Gastroesophageal sphincter (tissue), 4 donors: ENCODE results near the gene HOGA1. TPM values are rescaled to one million over a fixed set of nuclear protein-coding genes. Genes with fewer than 3 reads are reported as not detected.
"Not testable (repeated sequence)": the region's sequence is repeated elsewhere in the genome, so short reads cannot be mapped to it uniquely, and the experiment has no call there.

ENCODE experiments used
- ATAC-seq: fragments of 150-250 bp; one replicate; pipeline ENCODE4 v1.9.1; 2016; ENCODE audit warnings: mild to moderate bottlenecking, moderate library complexity
- H3K27ac ChIP-seq, 4 donors: fragments of 200-600 bp; sonication (generic) in 3 of 4; 1 replicate in 3 of 4; 2 replicates in 1 of 4; pipeline ENCODE4 v1.5.1; 2016 to 2019
- H3K27me3 ChIP-seq: fragments of 200-600 bp; sonication (generic); one replicate; pipeline ENCODE4 v1.5.1; 2019
- H3K36me3 ChIP-seq, 2 donors: fragments of 200-600 bp; sonication (generic); one replicate each; pipeline ENCODE4 v1.5.1; 2019; ENCODE audit warnings: control low read depth in 1 of 2
- H3K4me1 ChIP-seq, 3 donors: fragments of 200-600 bp; sonication (generic); 1 replicate in 2 of 3; 2 replicates in 1 of 3; pipeline ENCODE4 v1.5.1; 2016 to 2019; ENCODE audit warnings: control low read depth in 2 of 3
- H3K4me3 ChIP-seq, 2 donors: fragments of 200-600 bp; sonication (generic); one replicate each; pipeline ENCODE4 v1.5.1; 2019; ENCODE audit warnings: mild to moderate bottlenecking in 1 of 2, moderate library complexity in 1 of 2
- H3K9me3 ChIP-seq, 3 donors: fragments of 200-600 bp; sonication (generic); one replicate each; pipeline ENCODE4 v1.5.1; 2017 to 2019; ENCODE audit warnings: control low read depth in 2 of 3
- CTCF ChIP-seq, 4 experiments: fragments of 200-600 bp in 2 of 4; fragments of 450-650 bp in 2 of 4; sonication (generic) in 1 of 4; IDR thresholded peaks; one replicate each; pipeline ENCODE4 v1.5.1; 2017 to 2019; ENCODE audit warnings: antibody characterized with exemption in 4 of 4, mild to moderate bottlenecking in 2 of 4, moderate library complexity in 2 of 4
- EP300 ChIP-seq: sonication (generic); formaldehyde crosslinking; IDR thresholded peaks from one replicate; pipeline ENCODE4 v1.6.1; 2017; ENCODE audit warnings: antibody characterized with exemption, mild to moderate bottlenecking
- POLR2A ChIP-seq, 2 donors: fragments of 450-650 bp; IDR thresholded peaks; one replicate each; pipeline ENCODE4 v1.6.1; 2017; ENCODE audit warnings: antibody characterized with exemption in 2 of 2, mild to moderate bottlenecking in 2 of 2, moderate library complexity in 1 of 2
- POLR2AphosphoS5 ChIP-seq: sonication (generic); formaldehyde crosslinking; IDR thresholded peaks from one replicate; pipeline ENCODE4 v1.6.1; 2017; ENCODE audit warnings: antibody characterized with exemption
- WGBS, 2 donors: methylation state at CpG; one replicate each; pipeline ENCODE4 v1.1.5; 2018; ENCODE audit warnings: low coverage in 1 of 2; 5-methylcytosine and 5-hydroxymethylcytosine counted together
- total RNA-seq, 4 donors: library from RNA; depleted of rRNA; stranded (reverse); fragments of >200 nt; gene quantifications; one replicate each; pipeline ENCODE4 v1.1.0, GENCODE V29; 2016

The HOGA1 gene
- total RNA-seq, 4 donors from 2014 or later = 0.62 to 2.5 (median 1.1) TPM

GRCh38 chr10:97561386-97562077, 22.7 kb upstream of the HOGA1 start:
- peak overlapping the region in 1 of 4 donors; percentile 24 for H3K27ac ChIP-seq
- not testable (repeated sequence) for H3K36me3 ChIP-seq, H3K4me1 ChIP-seq, H3K27me3 ChIP-seq, H3K4me3 ChIP-seq, ATAC-seq, H3K9me3 ChIP-seq
- 92 to 95% methylated on average over 6 to 10 of the region's 12 CpGs for WGBS, 2 donors

GRCh38 chr10:97562329-97562728, 21.9 kb upstream of the HOGA1 start:
- not testable (repeated sequence) for H3K27ac ChIP-seq, H3K27me3 ChIP-seq, ATAC-seq, H3K36me3 ChIP-seq, H3K4me1 ChIP-seq, H3K9me3 ChIP-seq, H3K4me3 ChIP-seq
- WGBS, 2 donors = 96 to 98% methylated on average over 4 to 5 of the region's 5 CpGs

- WGBS, 2 donors = 96 to 100% methylated on average over 3 to 4 of the region's 4 CpGs
- H3K27me3 ChIP-seq = no peaks in the 10 kb centered on the region
- no peak overlapping the region for H3K4me3 ChIP-seq
- ATAC-seq = no peak
- H3K27ac ChIP-seq = no peak overlapping the region
- no peaks in the 10 kb centered on the region for H3K9me3 ChIP-seq
- H3K36me3 ChIP-seq = peaks cover 0 to 6% of the 10 kb centered on the region in 2 donors
- no peaks in the 10 kb centered on the region for H3K4me1 ChIP-seq
- TF ChIP-seq POLR2A (IDR thresholded peaks at IDR 0.05) (no peak), EP300 (no peak), CTCF (IDR thresholded peaks at IDR 0.05) (no peak), POLR2AphosphoS5 (no peak)
These were observed 20.9 kb upstream of the HOGA1 start for GRCh38 chr10:97563337-97563736.

GRCh38 chr10:97564776-97565175, 19.4 kb upstream of the HOGA1 start:
- Histone ChIP-seq H3K9me3 (no peaks in the 10 kb centered on the region), H3K4me1 (no peaks in the 10 kb centered on the region), H3K4me3 (no peak overlapping the region), H3K36me3 (peaks cover 0 to 20% of the 10 kb centered on the region in 2 donors), H3K27me3 (no peaks in the 10 kb centered on the region), H3K27ac (no peak overlapping the region)
- no peak for ATAC-seq
- WGBS, 2 donors = 75 to 80% methylated on average over 1 to 4 of the region's 4 CpGs
- TF ChIP-seq POLR2A (IDR thresholded peaks at IDR 0.05) (no peak), EP300 (no peak), CTCF (IDR thresholded peaks at IDR 0.05) (no peak), POLR2AphosphoS5 (no peak)

GRCh38 chr10:97566336-97566996, 17.7 kb upstream of the HOGA1 start:
- Histone ChIP-seq H3K9me3 (no peaks in the 10 kb centered on the region), H3K27me3 (no peaks in the 10 kb centered on the region), H3K36me3 (peaks cover 0 to 37% of the 10 kb centered on the region in 2 donors), H3K4me1 (no peaks in the 10 kb centered on the region), H3K27ac (no peak overlapping the region), H3K4me3 (no peak overlapping the region)
- TF ChIP-seq EP300 = no peak
- TF ChIP-seq CTCF (IDR thresholded peaks at IDR 0.05) = no peak
- no peak for TF ChIP-seq POLR2AphosphoS5
- no peak for TF ChIP-seq POLR2A (IDR thresholded peaks at IDR 0.05)
- 88 to 100% methylated on average over 2 of the region's 2 CpGs for WGBS, 2 donors
- ATAC-seq = no peak

GRCh38 chr10:97567891-97568290, 16.3 kb upstream of the HOGA1 start:
- no peak for ATAC-seq
- H3K9me3 ChIP-seq = no peaks in the 10 kb centered on the region

More at GRCh38 chr10:97567891-97568290, 16.3 kb upstream of the HOGA1 start:
- Histone ChIP-seq H3K4me3 (no peak overlapping the region), H3K27ac (no peak overlapping the region), H3K27me3 (no peaks in the 10 kb centered on the region), H3K4me1 (peaks cover 0 to 12% (median 8%) of the 10 kb centered on the region in 3 donors), H3K36me3 (peaks cover 0 to 41% of the 10 kb centered on the region in 2 donors)
- no peak for TF ChIP-seq EP300
- 100% methylated on average over 1 to 5 of the region's 15 CpGs for WGBS, 2 donors
